22Rv1 (cell line): ENCODE results near the gene ORM2.
"Not testable (repeated sequence)": the region's sequence is repeated elsewhere in the genome, so short reads cannot be mapped to it uniquely, and the experiment has no call there.

Experiments
- H3K27ac ChIP-seq: fragments of 450-650 bp; 2 replicates; pipeline ENCODE4 v1.5.1; 2017
- CTCF ChIP-seq: fragments of 450-650 bp; IDR thresholded peaks from 2 replicates; pipeline ENCODE4 v1.5.1; 2017; ENCODE audit warnings: mild to moderate bottlenecking
- ZFX ChIP-seq: fragments of 450-650 bp; IDR thresholded peaks from 2 replicates; pipeline ENCODE4 v1.6.1; 2017; ENCODE audit warnings: antibody characterized with exemption, borderline replicate concordance

The ORM2 gene

GRCh38 chr9:114324492-114324891, 5.2 kb upstream of the ORM2 start:
- no peak for TF ChIP-seq ZFX
- TF ChIP-seq CTCF: no peak
- no peak overlapping the region for H3K27ac ChIP-seq

GRCh38 chr9:114324965-114325364, 4.7 kb upstream of the ORM2 start:
- not testable (repeated sequence) for H3K27ac ChIP-seq

- not testable (repeated sequence) for H3K27ac ChIP-seq
Measured at GRCh38 chr9:114325684-114326254, 3.9 kb upstream of the ORM2 start.

GRCh38 chr9:114327749-114328148, 1.9 kb upstream of the ORM2 start:
- no peak overlapping the region for H3K27ac ChIP-seq
- TF ChIP-seq CTCF (no peak), ZFX (no peak)

- H3K27ac ChIP-seq: not testable (repeated sequence)
Measured at GRCh38 chr9:114328357-114328820, 1.3 kb upstream of the ORM2 start.

- not testable (repeated sequence) for H3K27ac ChIP-seq
Measured at GRCh38 chr9:114328937-114329624, 588 bp upstream of the ORM2 start.

GRCh38 chr9:114330636-114331035, 967 bp downstream of the ORM2 start:
- no peak overlapping the region for H3K27ac ChIP-seq
- TF ChIP-seq CTCF: no peak
- TF ChIP-seq ZFX: no peak

GRCh38 chr9:114331229-114332195, 1.8 kb downstream of the ORM2 start:
- H3K27ac ChIP-seq: not testable (repeated sequence)

- H3K27ac ChIP-seq: not testable (repeated sequence)
Measured at GRCh38 chr9:114332474-114333040, 2.9 kb downstream of the ORM2 start.

- not testable (repeated sequence) for H3K27ac ChIP-seq
Measured at GRCh38 chr9:114333718-114334117, 4.0 kb downstream of the ORM2 start.

GRCh38 chr9:114334490-114334889, 4.8 kb downstream of the ORM2 start:
- no peak overlapping the region for H3K27ac ChIP-seq

More at GRCh38 chr9:114334490-114334889, 4.8 kb downstream of the ORM2 start:
- no peak for TF ChIP-seq CTCF
- TF ChIP-seq ZFX: no peak
